Measurements from ENCODE around the gene SPINK8.

DNA sequence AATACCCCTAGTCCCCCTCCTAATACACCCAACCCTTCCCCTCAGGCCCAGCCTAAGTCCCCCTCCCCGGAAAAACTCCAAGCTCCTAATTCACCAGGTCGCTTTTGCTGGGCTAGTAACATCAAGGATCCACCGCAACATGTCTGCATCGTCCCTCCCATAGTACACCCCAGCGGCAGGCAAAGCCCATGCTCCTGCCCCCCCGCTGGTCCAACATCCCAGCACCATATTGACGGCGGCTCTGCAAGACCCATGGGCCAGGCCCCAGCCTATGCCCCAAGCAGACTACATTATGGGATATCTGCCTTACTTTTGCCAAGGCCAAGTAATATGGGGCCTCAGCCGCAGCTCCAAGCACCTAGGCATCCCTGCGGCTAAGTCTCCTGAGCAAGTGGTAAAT lies 59.0 kb downstream of the SPINK8 start:
- no peak for TF ChIP-seq EZH2 (IDR thresholded peaks at IDR 0.05; ENCODE audit: borderline replicate concordance, low read depth, low read length, severe bottlenecking)
- TF ChIP-seq, protein P1, sequence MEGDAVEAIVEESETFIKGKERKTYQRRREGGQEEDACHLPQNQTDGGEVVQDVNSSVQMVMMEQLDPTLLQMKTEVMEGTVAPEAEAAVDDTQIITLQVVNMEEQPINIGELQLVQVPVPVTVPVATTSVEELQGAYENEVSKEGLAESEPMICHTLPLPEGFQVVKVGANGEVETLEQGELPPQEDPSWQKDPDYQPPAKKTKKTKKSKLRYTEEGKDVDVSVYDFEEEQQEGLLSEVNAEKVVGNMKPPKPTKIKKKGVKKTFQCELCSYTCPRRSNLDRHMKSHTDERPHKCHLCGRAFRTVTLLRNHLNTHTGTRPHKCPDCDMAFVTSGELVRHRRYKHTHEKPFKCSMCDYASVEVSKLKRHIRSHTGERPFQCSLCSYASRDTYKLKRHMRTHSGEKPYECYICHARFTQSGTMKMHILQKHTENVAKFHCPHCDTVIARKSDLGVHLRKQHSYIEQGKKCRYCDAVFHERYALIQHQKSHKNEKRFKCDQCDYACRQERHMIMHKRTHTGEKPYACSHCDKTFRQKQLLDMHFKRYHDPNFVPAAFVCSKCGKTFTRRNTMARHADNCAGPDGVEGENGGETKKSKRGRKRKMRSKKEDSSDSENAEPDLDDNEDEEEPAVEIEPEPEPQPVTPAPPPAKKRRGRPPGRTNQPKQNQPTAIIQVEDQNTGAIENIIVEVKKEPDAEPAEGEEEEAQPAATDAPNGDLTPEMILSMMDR (IDR thresholded peaks at IDR 0.05; ENCODE audit: borderline replicate concordance, extremely low read depth, low read length, poor library complexity, severe bottlenecking): no peak
